Esophagus muscularis mucosa (tissue), 4 donors: Measurements from ENCODE around the gene AFAP1L2.

Experiments used
- EP300 ChIP-seq: sonication (generic); formaldehyde crosslinking; IDR thresholded peaks from one replicate; pipeline ENCODE4 v1.6.1; 2017; ENCODE audit warnings: antibody characterized with exemption
- POLR2A ChIP-seq: fragments of 450-650 bp; IDR thresholded peaks from one replicate; pipeline ENCODE4 v1.6.1; 2017; ENCODE audit warnings: antibody characterized with exemption, moderate library complexity, mild to moderate bottlenecking, low read depth
- POLR2AphosphoS5 ChIP-seq, 2 donors: sonication (generic); formaldehyde crosslinking; IDR thresholded peaks; one replicate each; pipeline ENCODE4 v1.6.1; 2017; ENCODE audit warnings: antibody characterized with exemption in 2 of 2
- TF ChIP-seq, protein P1 (sequence below), 3 experiments: fragments of 200-600 bp in 2 of 3; fragments of 450-650 bp in 1 of 3; sonication (generic) in 2 of 3; IDR thresholded peaks; one replicate each; pipeline ENCODE4 v1.5.1; 2017 to 2019; ENCODE audit warnings: antibody characterized with exemption in 3 of 3, mild to moderate bottlenecking in 2 of 3, moderate library complexity in 1 of 3

DNA sequence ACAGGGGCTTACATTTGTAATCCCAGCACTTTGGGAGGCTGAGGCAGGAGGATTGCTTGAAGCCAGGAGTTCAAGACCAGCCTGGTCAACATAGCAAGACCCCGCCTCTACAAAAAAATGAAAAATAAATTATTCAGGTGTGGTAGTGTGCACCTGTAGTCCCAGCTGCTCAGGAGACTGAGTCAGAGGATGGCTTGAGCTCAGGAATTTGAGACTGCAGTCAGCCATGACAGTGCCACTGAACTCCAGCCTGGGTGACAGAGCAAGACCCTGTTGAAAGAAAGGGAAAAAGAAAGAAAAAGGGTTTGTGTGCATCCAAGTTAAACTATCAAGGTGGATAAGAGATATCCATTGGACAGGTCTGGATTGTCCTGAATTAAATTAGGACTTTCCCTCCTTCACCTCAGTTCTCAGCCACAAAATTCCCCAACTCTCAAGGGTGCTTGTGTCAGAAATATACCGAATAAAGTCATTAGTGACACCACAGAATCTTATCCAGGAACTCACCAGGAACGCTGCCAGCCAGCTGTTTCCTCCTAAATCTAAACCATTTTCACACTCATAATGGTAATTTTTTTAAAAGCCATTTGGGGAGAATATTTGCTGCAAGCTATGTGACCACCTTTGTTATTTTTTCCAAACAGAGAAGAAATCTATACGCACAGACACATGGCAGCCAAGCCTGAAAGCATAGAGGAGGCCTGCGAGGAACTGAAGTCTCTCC, 12.0 kb downstream of the AFAP1L2 start:
- TF ChIP-seq EP300 (no peak), POLR2AphosphoS5 (IDR thresholded peaks at IDR 0.05) (no peak), POLR2A (no peak)
- TF ChIP-seq, protein P1, sequence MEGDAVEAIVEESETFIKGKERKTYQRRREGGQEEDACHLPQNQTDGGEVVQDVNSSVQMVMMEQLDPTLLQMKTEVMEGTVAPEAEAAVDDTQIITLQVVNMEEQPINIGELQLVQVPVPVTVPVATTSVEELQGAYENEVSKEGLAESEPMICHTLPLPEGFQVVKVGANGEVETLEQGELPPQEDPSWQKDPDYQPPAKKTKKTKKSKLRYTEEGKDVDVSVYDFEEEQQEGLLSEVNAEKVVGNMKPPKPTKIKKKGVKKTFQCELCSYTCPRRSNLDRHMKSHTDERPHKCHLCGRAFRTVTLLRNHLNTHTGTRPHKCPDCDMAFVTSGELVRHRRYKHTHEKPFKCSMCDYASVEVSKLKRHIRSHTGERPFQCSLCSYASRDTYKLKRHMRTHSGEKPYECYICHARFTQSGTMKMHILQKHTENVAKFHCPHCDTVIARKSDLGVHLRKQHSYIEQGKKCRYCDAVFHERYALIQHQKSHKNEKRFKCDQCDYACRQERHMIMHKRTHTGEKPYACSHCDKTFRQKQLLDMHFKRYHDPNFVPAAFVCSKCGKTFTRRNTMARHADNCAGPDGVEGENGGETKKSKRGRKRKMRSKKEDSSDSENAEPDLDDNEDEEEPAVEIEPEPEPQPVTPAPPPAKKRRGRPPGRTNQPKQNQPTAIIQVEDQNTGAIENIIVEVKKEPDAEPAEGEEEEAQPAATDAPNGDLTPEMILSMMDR (IDR thresholded peaks at IDR 0.05) = no peak
